Hepatocyte (in vitro differentiated cells): ENCODE measurements around the gene CST2. TPM values are rescaled to one million over a fixed set of nuclear protein-coding genes. Genes with fewer than 3 reads are reported as not detected.
"Not testable (repeated sequence)": the region's sequence is repeated elsewhere in the genome, so short reads cannot be mapped to it uniquely, and the experiment has no call there.

ENCODE experiments used
- DNase-seq: peaks from one replicate; pipeline ENCODE4 v3.0.0-alpha.2; 2016; ENCODE audit warnings: low spot score
- H2AFZ ChIP-seq: fragments of 200-600 bp; sonication (generic); 2 replicates; pipeline ENCODE4 v1.6.0; 2016; ENCODE audit warnings: antibody characterized with exemption, mild to moderate bottlenecking
- H3K27ac ChIP-seq: fragments of 200-600 bp; sonication (generic); 2 replicates; pipeline ENCODE4 v1.5.1; 2016; ENCODE audit warnings: mild to moderate bottlenecking
- H3K27me3 ChIP-seq: fragments of 200-600 bp; sonication (generic); 2 replicates; pipeline ENCODE4 v1.6.1; 2016
- H3K36me3 ChIP-seq: fragments of 200-600 bp; sonication (generic); replicated peaks from 2 replicates; pipeline ENCODE4 v1.5.1; 2016; ENCODE audit warnings: low read depth; ENCODE audit not compliant: insufficient read depth
- H3K4me1 ChIP-seq: fragments of 200-600 bp; sonication (generic); 2 replicates; pipeline ENCODE4 v1.5.1; 2016; ENCODE audit warnings: mild to moderate bottlenecking, moderate library complexity; ENCODE audit not compliant: insufficient read depth
- H3K4me2 ChIP-seq: fragments of 200-600 bp; sonication (generic); 2 replicates; pipeline ENCODE4 v1.6.0; 2016
- H3K4me3 ChIP-seq: fragments of 200-600 bp; sonication (generic); 2 replicates; pipeline ENCODE4 v1.5.1; 2016; ENCODE audit warnings: mild to moderate bottlenecking
- H3K79me2 ChIP-seq: fragments of 200-600 bp; sonication (generic); 2 replicates; pipeline ENCODE4 v1.6.0; 2017; ENCODE audit warnings: mild to moderate bottlenecking
- H3K9me2 ChIP-seq: fragments of 200-600 bp; sonication (generic); replicated peaks from 2 replicates; pipeline ENCODE4 v1.6.0; 2017; ENCODE audit warnings: mild to moderate bottlenecking; ENCODE audit not compliant: insufficient read depth
- H3K9me3 ChIP-seq: fragments of 200-600 bp; sonication (generic); 2 replicates; pipeline ENCODE4 v1.5.1; 2016; ENCODE audit warnings: low read depth, mild to moderate bottlenecking
- H4K20me1 ChIP-seq: fragments of 200-600 bp; sonication (generic); 2 replicates; pipeline ENCODE4 v1.6.0; 2016; ENCODE audit warnings: mild to moderate bottlenecking; ENCODE audit not compliant: insufficient read depth, poor library complexity, severe bottlenecking
- EZH2 ChIP-seq: fragments of 200-600 bp; sonication (generic); IDR thresholded peaks from 2 replicates; pipeline ENCODE4 v1.6.1; 2016; ENCODE audit warnings: antibody characterized with exemption, mild to moderate bottlenecking, borderline replicate concordance
- EZH2phosphoT487 ChIP-seq: fragments of 200-600 bp; sonication (generic); IDR thresholded peaks from one replicate; pipeline ENCODE4 v1.6.1; 2018; ENCODE audit warnings: antibody characterized with exemption, mild to moderate bottlenecking, low read depth, moderate library complexity; ENCODE audit not compliant: unreplicated experiment, severe bottlenecking
- WGBS: methylation state at CpG from one replicate; pipeline ENCODE4 v1.1.6; 2016; ENCODE audit warnings: low lambda C conversion rate; ENCODE audit errors: missing lambda C conversion rate; 5-methylcytosine and 5-hydroxymethylcytosine counted together
- polyA plus RNA-seq: library from polyadenylated mRNA; unstranded; fragments of >200 nt; fragmentation: Nextera tagmentation; extraction: Ambion mirVana; gene quantifications from 2 replicates; pipeline ENCODE4 v1.2.1, GENCODE V29; 2016
- total RNA-seq: library from RNA; depleted of rRNA; stranded (reverse); fragments of >200 nt; gene quantifications from 2 replicates; pipeline ENCODE4 v1.2.3, GENCODE V29; 2014
- TF ChIP-seq, protein P1 (sequence below): fragments of 200-600 bp; sonication (generic); IDR thresholded peaks from 2 replicates; pipeline ENCODE4 v1.5.1; 2016; ENCODE audit warnings: antibody characterized with exemption, mild to moderate bottlenecking; ENCODE audit not compliant: poor library complexity

Gene CST2
- total and polyA plus RNA-seq, 2 experiments from 2014 or later, result not detected

DNA sequence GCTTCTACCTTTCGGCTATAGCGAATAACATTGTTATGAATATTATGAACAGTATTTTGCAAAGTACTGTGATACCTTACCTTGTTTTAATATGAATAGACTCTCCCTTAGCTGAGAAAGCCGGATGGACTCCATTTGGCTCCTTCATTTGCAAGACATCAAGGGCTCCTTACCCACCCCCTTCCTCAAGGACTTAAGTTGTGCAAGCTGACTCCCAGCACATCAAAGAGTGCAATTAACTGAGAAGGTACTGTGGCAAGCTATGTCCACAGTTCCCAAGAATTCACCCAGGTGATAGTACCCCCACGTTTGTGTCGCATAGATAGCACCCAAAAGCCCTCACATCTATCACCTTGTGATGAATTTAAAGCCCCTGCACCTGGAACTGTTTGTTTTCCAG lies 41.8 kb upstream of the CST2 start:
- TF ChIP-seq, protein P1, sequence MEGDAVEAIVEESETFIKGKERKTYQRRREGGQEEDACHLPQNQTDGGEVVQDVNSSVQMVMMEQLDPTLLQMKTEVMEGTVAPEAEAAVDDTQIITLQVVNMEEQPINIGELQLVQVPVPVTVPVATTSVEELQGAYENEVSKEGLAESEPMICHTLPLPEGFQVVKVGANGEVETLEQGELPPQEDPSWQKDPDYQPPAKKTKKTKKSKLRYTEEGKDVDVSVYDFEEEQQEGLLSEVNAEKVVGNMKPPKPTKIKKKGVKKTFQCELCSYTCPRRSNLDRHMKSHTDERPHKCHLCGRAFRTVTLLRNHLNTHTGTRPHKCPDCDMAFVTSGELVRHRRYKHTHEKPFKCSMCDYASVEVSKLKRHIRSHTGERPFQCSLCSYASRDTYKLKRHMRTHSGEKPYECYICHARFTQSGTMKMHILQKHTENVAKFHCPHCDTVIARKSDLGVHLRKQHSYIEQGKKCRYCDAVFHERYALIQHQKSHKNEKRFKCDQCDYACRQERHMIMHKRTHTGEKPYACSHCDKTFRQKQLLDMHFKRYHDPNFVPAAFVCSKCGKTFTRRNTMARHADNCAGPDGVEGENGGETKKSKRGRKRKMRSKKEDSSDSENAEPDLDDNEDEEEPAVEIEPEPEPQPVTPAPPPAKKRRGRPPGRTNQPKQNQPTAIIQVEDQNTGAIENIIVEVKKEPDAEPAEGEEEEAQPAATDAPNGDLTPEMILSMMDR, result no peak
- no peak for TF ChIP-seq EZH2phosphoT487
- TF ChIP-seq EZH2, result no peak
- DNase-seq, result no peak
- H3K9me2 ChIP-seq, result no peaks in the 10 kb centered on the region
- H3K4me1 ChIP-seq, result no peaks in the 10 kb centered on the region
- 28% methylated on average over 5 of the region's 5 CpGs for WGBS
- no peak overlapping the region for H3K4me2 ChIP-seq
- no peaks in the 10 kb centered on the region for H3K79me2 ChIP-seq
- H2AFZ ChIP-seq, result no peak overlapping the region
- no peaks in the 10 kb centered on the region for H3K9me3 ChIP-seq
- no peaks in the 10 kb centered on the region for H3K36me3 ChIP-seq
- H3K27ac ChIP-seq, result no peak overlapping the region
- no peak overlapping the region for H3K4me3 ChIP-seq
- H4K20me1 ChIP-seq, result no peaks in the 10 kb centered on the region
- H3K27me3 ChIP-seq, result peaks cover 8% of the 10 kb centered on the region

DNA sequence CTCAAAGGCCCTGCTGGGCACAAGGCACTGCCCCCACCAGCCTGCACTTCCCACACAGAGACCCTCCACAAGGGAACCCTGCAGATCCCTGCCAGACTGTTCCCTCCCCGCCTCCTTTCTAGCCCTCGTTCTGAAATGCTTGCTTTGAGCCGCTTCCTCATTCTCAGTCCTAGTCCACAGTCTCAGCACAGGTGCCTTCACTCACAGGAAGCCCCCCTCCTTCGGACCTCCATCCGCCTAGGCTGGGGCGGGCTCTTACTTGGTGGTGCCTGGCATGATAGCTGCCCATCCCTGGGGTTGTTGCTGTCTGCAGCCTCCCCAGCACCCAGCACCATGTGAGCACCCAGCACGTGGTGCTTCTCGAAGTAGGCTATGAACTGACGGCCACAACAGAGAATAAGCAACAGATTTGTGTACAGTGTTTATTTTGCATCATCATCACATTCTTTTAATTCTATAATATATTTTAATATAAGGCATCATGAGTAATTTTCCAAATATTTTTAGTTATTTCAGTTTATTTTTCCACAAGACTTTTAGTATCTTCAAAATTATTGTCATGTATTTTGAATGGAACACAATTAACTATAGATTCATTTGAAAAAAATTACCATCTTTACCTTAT lies 40.7 kb upstream of the CST2 start:
- Histone ChIP-seq H3K27ac (no peak overlapping the region), H3K9me2 (no peaks in the 10 kb centered on the region), H2AFZ (no peak overlapping the region), H3K4me1 (no peaks in the 10 kb centered on the region), H4K20me1 (no peaks in the 10 kb centered on the region), H3K36me3 (no peaks in the 10 kb centered on the region), H3K9me3 (no peaks in the 10 kb centered on the region), H3K4me2 (no peak overlapping the region), H3K4me3 (no peak overlapping the region), H3K27me3 (peaks cover 8% of the 10 kb centered on the region), H3K79me2 (no peaks in the 10 kb centered on the region)
- WGBS, result 71% methylated on average over 8 of the region's 9 CpGs
- no peak for TF ChIP-seq EZH2
- no peak for TF ChIP-seq EZH2phosphoT487
- TF ChIP-seq, protein P1, result no peak
- no peak for DNase-seq

DNA sequence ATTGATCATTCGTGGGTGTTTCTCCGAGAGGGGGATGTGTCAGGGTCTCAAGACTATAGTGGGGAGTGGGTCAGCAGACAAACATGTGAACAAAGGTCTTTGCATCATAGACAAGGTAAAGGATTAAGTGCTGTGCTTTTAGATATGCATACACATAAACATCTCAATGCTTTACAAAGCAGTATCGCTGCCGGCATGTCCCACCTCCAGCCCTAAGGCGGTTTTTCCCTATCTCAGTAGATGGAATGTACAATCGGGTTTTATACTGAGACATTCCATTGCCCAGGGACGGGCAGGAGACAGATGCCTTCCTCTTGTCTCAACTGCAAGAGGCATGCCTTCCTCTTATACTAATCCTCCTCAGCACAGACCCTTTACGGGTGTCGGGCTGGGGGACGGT lies 34.2 kb upstream of the CST2 start:
- WGBS, result 49% methylated on average over 10 of the region's 10 CpGs
- not testable (repeated sequence) for H3K79me2 ChIP-seq, H3K9me3 ChIP-seq, DNase-seq, H2AFZ ChIP-seq, H3K9me2 ChIP-seq, H3K4me2 ChIP-seq, H3K4me3 ChIP-seq, H3K27ac ChIP-seq, H3K4me1 ChIP-seq, H3K27me3 ChIP-seq, H3K36me3 ChIP-seq, H4K20me1 ChIP-seq

DNA sequence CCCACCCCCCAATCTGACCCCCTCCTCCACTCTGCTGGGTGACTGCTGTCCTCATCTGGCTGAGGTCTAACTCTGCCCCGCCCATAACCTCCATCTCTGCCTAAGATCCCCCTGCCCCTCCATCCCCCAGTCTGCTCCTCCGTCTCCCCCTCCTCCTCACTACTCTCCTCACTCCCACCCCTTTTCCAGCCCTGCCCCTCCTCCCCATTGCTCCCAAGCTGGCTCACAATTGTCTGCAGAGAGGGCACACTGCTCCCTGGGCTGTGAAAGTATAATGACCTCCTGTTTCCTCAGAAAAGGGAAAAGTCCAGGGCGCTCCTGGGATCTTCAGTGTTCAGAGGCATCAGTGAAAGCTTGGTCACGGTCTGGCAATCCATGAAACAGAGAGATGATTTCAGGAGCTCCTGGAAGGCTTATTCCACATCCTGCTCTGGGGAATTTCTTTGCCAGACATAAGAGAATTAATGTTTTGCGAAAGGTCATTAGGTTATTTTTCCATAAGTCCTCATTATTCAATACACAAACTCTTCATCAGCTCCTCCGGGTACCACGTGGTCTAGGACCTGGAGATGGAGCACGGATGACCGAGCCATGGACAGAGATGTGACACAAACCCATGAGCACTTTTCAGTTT lies 31.6 kb upstream of the CST2 start:
- Histone ChIP-seq H3K79me2 (no peaks in the 10 kb centered on the region), H3K9me2 (no peaks in the 10 kb centered on the region), H4K20me1 (no peaks in the 10 kb centered on the region), H2AFZ (no peak overlapping the region), H3K36me3 (no peaks in the 10 kb centered on the region), H3K9me3 (no peaks in the 10 kb centered on the region), H3K4me1 (no peaks in the 10 kb centered on the region), H3K27ac (no peak overlapping the region), H3K4me3 (no peak overlapping the region), H3K4me2 (no peak overlapping the region), H3K27me3 (no peaks in the 10 kb centered on the region)
- DNase-seq, result no peak
- no peak for TF ChIP-seq EZH2phosphoT487
- TF ChIP-seq, protein P1, result no peak
- no peak for TF ChIP-seq EZH2
- WGBS, result 72% methylated on average over 7 of the region's 9 CpGs
